Measurements from ENCODE around the gene OTUB2.

GRCh38 chr14:94009767-94010166 is 16.4 kb upstream of the OTUB2 start:
- TF ChIP-seq POLR2A (IDR thresholded peaks at IDR 0.05) = no peak
- no peak for TF ChIP-seq CTCF (IDR thresholded peaks at IDR 0.05 in 8 of 11, conservative IDR thresholded peaks at IDR 0.05 in 3 of 11)
- TF ChIP-seq POLR2AphosphoS5 (IDR thresholded peaks at IDR 0.05) = no peak
